GM18508 (cell line): ENCODE results near the gene GALNT10.
A peak's percentile ranks its signal among the peaks of the same experiment; 100 is the strongest.

ENCODE experiments used
- ATAC-seq: cut with Tn5 transposase; IDR thresholded peaks from one replicate; pipeline ENCODE4 v1.9.1; 2021; ENCODE audit warnings: moderate number of reproducible peaks; ENCODE audit not compliant: insufficient read depth, unreplicated experiment

GALNT10 gene

DNA sequence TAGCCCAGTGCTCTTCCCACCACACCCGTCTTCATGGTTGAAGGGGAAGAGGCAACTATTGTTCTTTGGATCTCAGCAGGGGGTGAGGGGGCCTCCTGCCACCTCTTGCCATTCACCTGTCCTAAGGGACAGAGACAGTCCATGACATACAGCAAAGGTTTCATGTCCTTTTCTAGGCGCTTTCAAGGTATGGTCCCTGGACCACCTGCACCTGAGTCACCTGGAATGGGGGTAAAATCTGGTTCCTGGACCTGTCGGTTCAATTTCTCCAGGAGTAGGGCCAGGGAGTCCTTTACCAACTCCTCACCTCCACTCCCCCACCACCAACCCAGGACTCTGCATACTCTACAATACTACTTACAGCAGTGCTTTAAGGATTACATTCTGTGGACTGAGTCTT lies 221.8 kb downstream of the GALNT10 start:
- no peak for ATAC-seq

DNA sequence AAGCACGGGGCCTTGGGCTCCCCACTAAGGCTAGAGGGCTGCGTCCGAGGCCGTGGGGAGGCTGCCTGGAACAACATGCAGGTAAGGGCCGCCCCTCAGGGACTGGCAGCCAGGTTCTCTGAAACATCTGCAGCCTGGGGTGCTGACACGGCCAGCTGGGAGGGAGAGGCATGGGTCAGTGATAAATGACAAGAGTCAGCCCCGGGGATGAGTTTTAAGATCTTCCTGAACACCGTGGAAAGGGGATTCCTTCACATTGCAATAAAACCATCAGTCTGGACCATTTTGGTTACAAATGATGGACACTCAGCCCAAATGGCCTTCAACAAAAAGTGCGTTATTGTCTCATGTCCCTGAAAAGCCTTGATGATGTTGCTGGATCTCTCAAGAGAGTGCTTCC lies 222.4 kb downstream of the GALNT10 start:
- ATAC-seq, result no peak

DNA sequence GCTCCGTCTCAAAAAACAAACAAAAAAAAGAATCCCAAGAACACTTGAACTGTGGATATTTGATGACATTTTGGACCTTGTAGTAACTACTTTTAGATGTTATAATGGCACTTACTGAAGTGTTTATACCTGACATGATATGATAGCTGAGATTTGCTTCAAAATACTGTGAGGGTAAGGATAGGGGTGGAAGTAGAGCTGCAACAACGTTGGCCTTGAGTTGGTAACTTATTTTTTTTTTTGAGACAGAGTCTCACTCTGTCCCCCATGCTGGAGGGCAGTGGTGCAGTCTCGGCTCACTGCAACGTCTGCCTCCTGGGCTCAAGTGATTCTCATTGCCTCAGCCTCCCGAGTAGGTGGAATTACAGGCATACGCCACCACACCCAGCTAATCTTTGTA lies 224.6 kb downstream of the GALNT10 start:
- no peak for ATAC-seq

DNA sequence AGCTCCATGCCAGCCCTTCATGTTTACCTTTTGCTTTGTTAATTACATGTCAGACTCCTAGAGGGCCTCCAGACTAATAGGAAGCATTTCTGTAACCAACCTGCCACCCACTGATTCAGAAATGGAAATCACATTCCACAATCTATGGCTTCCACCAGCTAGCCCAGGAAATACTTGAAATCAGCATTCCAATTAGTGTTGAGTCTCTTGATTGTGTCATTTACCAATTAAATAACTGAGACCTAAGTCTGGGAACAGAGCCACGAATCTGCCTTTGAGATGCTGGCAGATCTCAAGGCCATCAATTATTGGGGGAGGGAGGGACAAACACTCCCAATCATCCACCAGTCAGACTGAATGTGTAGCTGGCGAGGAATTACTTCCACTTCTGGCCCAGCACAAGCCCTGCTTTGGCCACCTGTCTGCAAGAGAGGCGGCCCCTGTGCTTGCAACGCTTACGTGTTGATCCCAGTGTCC lies 227.8 kb downstream of the GALNT10 start:
- ATAC-seq, result no peak

DNA sequence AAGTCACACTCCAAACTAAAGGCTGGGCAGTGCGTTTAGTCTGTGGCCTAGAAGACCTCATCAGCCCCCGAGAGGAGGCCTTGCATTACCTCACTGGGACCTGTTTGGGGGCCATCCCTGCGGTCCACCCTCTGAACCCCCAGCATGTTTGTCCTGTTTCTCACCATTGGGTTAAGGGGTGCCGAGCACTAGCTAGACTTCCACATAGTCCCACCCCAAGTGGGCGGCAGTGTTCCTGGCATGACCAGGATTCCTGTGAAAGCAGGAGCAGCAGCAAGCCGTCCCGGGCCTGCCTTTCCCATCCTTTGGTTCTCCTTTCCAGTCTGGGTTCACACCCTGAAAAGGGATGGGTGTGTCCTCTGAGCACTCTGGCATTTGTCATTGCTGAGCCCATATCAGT lies 228.7 kb downstream of the GALNT10 start:
- no peak for ATAC-seq

DNA sequence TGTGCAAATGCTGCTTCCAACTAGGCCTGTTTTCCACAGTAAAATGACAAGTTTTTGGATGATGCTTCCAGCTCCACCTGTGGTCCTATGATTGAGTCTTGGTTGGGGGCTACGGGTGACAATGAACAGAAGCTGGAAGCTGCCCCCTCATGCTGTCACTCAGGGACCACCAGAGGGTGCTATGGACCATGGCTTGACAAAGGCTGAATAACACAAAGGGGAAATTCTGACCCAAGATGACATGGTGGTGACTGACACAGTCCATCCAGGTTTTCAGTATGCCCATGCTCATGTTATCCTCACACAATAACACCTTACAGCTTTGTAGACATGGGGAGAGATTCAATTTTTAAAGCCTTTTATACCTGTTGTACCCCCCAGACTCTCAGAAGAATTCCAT lies 231.3 kb downstream of the GALNT10 start:
- no peak for ATAC-seq

DNA sequence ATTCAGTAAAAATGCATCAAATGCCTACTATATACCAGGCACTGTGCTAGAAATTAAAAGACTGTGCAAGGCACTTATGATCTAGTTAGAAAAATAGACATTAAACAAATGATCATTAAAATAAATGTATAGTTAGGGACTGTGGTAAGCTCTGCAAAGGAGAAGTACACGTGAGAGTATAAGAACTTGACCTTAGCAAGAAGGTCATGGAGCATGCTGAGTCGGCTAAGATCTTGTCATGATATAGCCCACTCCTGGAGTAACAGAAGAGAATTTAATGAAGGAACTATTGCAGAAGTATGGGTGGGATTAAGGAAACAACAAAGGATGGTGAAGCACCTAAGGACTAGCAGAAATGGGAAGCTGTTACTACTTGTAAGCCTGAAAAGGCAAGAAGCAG lies 231.8 kb downstream of the GALNT10 start:
- no peak for ATAC-seq

DNA sequence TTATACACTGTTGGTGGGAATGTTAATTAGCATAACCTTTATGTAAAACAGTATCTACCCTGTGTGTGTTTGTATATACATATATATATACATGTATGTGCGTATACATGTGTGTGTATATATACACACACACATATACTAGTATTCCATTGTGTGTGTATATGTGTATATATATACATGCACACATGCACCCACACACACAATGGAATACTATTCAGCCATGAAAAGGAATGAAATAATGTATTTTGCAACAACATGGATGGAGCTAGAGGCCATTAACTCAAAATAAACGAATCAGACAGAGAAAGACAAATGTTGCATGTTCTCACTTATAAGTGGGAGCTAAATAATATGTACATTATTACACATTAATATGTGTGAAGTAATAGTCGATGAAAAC lies 237.7 kb downstream of the GALNT10 start:
- no peak for ATAC-seq

DNA sequence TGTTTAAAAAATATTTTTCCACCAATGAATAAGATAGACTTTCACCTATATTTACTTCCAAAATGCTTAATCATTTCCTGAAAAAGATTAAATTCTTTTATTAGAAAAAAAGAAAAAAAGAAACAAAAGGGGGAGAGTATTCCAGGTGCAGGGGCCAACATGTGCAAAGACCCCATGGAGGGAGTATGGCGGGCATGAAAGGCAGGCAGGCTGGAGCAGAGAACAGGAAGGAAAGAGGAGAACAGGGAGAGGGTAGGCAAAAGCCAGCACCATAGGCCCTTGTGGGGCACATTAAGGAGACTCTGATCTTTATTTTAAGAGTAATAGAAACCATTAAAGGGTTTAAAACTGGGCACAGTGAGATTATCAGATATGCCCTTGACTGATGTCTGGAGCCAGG lies 238.8 kb downstream of the GALNT10 start:
- ATAC-seq, result no peak

DNA sequence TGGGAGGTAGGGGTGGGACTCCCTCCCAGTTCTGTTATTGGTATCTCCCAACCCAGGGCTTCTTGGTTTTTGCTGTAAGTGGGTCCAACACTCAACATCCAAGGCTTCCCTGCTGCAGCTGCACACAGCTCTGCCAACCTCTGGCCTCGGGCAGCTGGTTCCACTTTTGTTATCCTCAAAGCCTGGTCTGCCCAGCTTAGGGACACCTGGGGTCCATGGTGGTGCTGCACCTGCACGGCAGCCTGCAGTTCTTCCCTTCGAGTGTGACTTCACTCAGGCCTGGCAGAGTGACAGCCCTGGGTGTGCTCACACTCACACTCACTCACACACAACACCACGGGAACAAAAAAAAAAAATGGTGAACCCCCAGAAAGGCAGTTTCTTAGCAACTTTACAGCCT lies 239.9 kb downstream of the GALNT10 start:
- ATAC-seq, result no peak

DNA sequence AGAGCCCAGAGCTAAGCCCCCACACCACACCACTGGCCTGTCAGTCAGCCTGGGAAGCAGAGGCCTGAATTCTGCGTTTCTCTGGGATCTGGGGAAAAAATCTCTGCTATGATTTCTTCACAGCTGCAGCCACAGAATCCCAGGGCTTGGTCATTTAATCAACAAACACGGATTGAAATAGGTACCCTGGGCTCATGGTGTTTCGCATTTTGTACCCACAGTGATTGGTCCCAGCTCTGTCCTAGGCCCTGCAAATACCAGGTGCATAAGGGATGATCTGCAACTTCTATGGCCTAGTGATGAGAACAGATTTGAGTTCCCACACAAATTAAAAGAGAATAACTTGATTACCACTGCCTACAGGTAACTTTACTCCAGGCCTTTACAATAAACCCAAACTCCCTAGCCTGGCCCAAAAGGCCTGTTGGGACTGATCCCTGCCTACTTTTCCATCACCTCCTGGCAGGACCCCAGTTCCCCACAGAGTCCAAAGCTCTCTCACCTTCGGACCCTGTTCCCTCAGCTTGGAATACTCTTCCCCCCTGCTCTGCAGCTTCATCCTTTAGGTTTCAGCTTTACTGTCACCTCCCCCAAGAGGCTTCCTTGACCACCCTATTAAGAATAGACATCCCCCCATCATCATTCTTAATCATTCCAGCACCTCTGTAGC lies 240.6 kb downstream of the GALNT10 start:
- ATAC-seq, result no peak

DNA sequence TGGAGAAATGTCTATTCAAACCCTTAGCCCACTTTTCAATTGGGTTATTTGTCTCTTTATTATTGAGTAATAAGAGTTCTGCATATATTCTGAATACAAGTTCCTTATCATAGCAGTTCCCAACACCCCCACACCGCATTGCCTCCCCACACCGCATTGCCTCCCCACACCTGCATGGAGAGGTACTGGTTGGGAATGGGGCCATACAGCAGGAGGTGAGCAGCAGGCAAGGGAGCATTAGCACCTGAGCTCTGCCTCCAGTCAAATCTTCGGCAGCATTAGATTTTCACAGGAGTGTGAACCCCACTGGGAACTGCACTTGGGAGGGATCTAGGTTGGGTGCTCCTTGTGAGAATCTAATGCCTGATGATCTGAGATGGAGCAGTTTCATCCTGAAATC lies 244.7 kb downstream of the GALNT10 start:
- no peak for ATAC-seq

DNA sequence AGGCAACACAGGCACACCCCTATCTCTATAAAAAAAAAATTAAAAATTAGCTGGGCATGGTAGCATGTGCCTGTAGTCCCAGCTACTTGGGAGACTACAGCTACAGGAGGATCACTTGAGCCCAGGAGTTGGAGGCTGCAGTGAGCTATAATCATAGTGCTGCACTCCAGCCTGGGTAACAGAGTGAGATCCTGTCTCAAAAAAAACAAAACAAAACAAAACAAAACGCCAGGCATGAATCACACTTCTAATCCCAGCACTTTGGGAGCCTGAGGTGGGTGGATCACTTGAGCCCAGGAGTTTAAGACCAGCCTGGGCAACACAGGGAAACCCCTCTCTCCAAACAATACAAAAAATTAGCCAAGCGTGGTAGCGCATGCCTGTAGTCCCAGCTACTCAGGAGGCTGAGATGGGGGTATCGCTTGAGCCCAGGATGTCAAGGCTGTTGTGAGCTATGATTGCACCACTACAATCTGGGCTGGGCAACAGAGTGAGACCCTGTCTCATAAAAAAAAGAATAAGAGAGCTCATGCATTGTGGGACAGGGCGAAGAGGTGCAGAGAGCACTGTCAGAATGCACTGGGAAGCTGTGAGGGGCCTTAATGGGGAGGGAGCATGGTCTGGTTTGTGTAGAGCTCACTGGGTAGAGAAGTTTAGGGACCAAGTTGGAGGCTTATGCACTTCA lies 246.9 kb downstream of the GALNT10 start:
- ATAC-seq, result no peak

DNA sequence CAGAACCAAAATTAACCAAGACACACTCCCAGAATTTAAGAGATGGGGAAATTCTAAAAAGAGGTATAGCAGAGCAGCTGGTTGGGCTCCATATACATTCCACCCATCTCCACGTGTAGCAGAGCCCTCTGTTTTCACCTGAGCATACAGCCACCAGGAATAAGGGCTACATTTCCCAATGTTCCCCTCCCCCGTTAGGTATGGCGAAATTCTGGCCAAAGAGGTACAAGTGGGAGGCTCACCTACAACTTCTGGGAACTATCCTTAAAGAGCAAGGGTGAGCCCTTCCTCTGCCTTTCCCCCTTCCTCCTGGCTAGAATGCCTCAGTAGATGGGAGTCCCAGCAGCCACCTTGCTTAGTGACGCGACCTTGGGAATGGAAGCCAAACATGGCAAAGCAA lies 250.0 kb downstream of the GALNT10 start:
- no peak for ATAC-seq

DNA sequence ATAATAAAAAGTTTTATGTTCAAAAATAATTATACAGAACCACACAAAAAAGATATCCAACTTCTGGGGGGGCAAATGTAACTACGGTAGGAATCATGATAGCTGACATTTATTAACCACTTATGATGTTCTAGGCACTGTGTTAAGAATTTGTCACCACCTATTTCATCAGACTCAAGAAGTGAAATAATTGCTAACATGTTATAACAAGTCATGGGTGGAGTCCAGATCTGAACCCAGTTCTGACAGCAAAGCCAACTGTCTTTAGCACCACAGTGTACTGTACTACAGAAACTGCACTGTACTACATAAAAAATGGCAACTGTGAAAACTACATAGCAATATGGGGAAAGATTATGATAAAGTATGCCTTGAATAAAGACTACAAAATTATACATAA lies 252.3 kb downstream of the GALNT10 start:
- no peak for ATAC-seq

DNA sequence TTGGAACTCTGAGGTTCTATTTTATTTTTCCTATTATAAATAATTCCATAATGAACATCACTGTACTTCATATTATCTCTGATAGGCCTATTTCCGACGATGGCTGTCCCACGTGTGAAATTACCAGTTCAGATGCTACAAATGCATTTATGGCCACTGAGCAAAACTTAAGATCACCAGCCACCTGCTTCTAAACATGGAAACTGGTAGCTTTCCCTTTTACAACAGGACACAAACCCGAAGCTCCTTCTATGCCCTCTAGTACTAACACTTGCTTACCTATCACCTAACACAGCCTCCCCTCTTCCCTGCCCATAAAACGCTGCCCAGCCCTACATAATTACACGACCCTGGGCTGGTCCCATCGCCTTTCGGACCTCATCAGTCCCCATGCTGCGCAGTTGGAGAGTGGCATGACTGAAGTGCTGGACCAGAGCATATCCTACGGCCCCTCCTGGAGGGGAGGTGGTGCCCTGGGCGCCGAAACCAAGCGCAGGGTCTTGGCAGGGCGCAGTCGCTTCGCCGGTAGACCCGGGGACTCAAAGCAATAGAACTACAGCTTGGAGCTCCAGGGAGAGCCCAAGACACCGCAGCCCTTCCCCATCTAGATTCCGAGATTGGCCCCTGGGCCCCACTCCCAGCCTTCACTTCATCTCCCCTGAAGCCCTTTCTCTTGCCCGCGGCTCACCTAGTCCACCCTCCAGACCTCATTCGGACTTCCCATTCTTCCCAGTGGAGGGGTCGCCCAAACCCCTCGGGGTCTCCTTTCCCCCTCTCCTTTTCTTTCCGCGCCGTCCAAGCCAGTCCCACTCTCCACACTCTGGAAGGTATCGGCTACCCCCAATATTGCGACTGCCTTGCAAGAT lies 254.3 kb downstream of the GALNT10 start:
- ATAC-seq, result no peak

DNA sequence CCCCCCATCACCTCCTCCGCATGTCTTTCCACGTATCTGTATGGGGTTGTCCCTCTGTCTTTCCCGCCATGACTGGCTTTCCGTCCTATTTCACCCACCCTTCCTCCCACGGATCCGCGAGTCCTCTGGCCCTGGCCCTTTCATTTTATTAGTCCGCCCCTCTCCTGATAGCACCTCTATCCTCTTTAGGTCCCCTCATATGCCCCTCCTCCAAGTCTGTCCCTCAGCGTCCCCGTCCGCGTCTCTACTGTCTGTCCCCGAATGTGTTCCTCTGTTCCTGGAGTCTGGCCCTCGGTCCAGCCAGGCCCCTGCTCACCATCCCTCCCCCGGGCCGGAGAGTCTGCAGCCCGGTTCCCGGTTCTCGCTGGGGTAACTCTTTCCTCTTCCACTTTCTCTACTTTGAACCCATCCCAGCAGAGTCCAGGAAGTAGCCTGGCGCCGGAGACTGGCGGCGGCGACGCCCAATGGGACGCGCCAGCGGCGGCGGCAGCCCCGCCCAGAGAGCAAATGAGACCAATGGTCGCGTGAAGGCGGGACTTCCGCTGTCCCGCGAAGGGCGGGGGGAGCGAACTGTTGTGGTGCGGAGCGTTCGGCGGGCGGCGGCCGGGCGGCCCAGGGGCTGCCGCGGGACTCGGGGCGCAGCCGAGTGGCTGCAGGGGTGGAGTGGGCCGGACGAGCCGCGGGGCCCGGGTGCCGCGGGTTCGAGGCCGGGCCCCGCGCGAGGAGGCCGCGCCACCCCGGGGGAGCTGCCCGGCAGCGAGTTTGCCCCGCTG lies 255.1 kb downstream of the GALNT10 start, which contains the start of gene SAP30L:
Gene SAP30L (plus strand): TSS at position 576 of the 773 bp plus-strand sequence. CDS start 608 bp downstream, outside the sequence.
- peak; percentile 85 for ATAC-seq

DNA sequence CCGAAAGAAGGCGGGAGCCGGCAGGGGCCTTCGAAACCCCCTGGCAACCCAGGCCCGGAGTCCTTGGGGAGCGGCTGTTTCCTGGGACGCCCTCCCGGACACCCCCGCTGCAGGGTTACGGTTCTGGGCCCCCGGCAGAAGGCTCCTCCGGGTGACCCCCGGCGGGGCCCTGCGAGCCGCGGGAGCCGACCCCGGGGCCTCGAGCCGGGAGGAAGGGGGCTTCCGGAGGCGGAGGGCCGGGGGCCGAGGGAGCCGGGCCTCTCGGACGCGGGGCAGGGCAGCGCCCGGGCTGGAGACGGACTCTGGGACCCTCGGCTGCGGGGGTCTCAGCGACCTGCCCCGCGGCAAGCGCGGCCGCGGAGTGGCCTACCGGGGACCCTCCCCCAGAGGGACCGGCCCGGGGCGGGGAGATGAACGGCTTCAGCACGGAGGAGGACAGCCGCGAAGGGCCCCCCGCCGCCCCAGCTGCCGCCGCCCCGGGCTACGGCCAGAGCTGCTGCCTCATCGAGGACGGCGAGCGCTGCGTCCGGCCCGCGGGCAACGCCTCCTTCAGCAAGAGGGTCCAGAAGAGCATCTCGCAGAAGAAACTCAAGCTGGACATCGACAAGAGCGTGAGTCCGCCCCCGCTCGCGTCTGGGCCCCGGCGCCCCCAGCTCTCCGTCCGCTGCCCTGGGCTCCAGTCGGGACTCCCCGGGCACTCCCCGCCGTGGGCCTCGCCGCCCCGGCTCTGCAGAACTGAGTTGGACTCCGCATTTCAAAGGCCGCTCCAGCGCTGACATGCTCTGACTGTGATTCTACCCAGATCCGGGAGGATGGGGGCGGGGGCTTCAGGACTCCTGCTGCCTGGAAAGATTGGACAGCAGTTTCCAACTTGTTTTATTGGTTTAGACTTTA lies 255.9 kb downstream of the GALNT10 start:
- no peak for ATAC-seq

DNA sequence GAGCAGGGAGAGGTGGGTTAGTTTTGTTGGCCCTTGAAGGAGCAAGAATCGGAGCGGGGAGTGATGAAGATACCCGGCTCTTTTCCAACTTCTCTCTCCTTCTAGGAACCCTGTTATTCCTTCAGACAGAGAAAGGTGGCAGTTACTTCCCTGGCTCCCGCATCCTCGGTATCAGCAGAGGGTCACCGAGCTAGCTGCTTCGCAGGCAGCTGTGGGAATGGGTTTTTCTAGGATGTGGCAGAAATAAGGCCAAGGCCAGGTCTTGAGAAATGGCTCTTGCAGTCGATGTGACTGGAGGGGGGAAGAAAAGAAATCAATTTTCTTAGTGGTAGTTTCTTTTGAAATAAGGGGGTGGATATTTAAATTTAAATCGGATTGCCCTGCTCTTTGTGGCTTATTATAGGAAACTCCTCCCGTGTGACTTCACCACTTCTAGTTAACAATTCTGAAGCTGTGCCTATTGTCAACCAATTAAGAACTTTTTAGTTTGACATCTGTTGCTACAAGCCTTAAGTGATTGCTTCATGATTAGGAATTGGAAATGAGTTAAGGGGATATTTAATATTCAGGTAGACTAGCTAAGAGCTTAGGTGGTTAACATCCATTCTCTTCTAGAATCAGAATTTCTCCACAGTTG lies 256.7 kb downstream of the GALNT10 start:
- ATAC-seq, result no peak
